B cell (primary cell): Measurements from ENCODE around the gene RAB39A.
"Not testable (repeated sequence)": the region's sequence is repeated elsewhere in the genome, so short reads cannot be mapped to it uniquely, and the experiment has no call there.

Experiments used
- CTCF ChIP-seq: fragments of 200-600 bp; IDR thresholded peaks from one replicate; pipeline ENCODE4 v1.8.0; 2022; ENCODE audit warnings: antibody characterized with exemption, mild to moderate bottlenecking
- EZH2 ChIP-seq: IDR thresholded peaks from 2 replicates; pipeline ENCODE4 v1.6.1; 2012; ENCODE audit warnings: borderline replicate concordance, low read depth, mild to moderate bottlenecking, moderate library complexity, low read length; ENCODE audit not compliant: insufficient read depth, poor library complexity, severe bottlenecking

- TF ChIP-seq EZH2, CTCF: not testable (repeated sequence)
Measured at GRCh38 chr11:107923519-107923918, 4.7 kb upstream of the RAB39A start.
